Activated CD8-positive, alpha-beta T cell treated with anti-CD3 and anti-CD28 coated beads for 36 hours (primary cell): ENCODE results near the gene KCNS3. TPM values are rescaled to one million over a fixed set of nuclear protein-coding genes. Genes with fewer than 3 reads are reported as not detected.

ENCODE experiments used
- ATAC-seq: fragments of 200-7000 bp; cut with Tn5 transposase; one replicate; pipeline ENCODE4 v1.10.0; 2021; ENCODE audit warnings: mild to moderate bottlenecking, moderate library complexity
- CTCF ChIA-PET: fragments of 350-600 bp; sonication (Branson Sonifier 250); formaldehyde crosslinking; loops from one replicate; lab custom pipeline; 2021; ENCODE audit warnings: antibody characterized with exemption; lab: Charles Lee
- POLR2A ChIA-PET: fragments of 350-600 bp; sonication (Branson Sonifier 250); formaldehyde crosslinking; loops from one replicate; lab custom pipeline; 2021; ENCODE audit warnings: antibody characterized with exemption; lab: Charles Lee
- DNase-seq: peaks from one replicate; pipeline ENCODE4 v3.0.0-alpha.2; 2020
- H3K27ac Mint-ChIP-seq: one replicate; pipeline ENCODE4 v1.8.0; 2021; ENCODE audit warnings: mild to moderate bottlenecking, mixed read lengths
- H3K27me3 Mint-ChIP-seq: one replicate; pipeline ENCODE4 v1.8.0; 2021; ENCODE audit warnings: mixed read lengths
- H3K36me3 Mint-ChIP-seq: one replicate; pipeline ENCODE4 v1.8.0; 2021; ENCODE audit warnings: low read depth, mixed read lengths
- H3K4me1 Mint-ChIP-seq: one replicate; pipeline ENCODE4 v1.8.0; 2021; ENCODE audit warnings: low read depth, mixed read lengths
- H3K4me3 Mint-ChIP-seq: one replicate; pipeline ENCODE4 v1.8.0; 2021; ENCODE audit warnings: mild to moderate bottlenecking, moderate library complexity, mixed read lengths
- H3K9me3 Mint-ChIP-seq: one replicate; pipeline ENCODE4 v1.8.0; 2021; ENCODE audit warnings: mixed read lengths
- CTCF ChIP-seq: fragments of 200-600 bp; IDR thresholded peaks from one replicate; pipeline ENCODE4 v1.8.0; 2022; ENCODE audit warnings: antibody characterized with exemption, mild to moderate bottlenecking
- intact Hi-C: fragments of 100-400 bp; cut with micrococcal nuclease; formaldehyde crosslinking; loops from one replicate; pipeline ENCODE4 v1.10.0; 2022
- total RNA-seq, 2 experiments: library from RNA; stranded (reverse); gene quantifications; one replicate each; pipeline ENCODE4 v1.2.3, GENCODE V29; 2021

KCNS3 gene
- total RNA-seq, 2 experiments from 2014 or later: not detected

DNA sequence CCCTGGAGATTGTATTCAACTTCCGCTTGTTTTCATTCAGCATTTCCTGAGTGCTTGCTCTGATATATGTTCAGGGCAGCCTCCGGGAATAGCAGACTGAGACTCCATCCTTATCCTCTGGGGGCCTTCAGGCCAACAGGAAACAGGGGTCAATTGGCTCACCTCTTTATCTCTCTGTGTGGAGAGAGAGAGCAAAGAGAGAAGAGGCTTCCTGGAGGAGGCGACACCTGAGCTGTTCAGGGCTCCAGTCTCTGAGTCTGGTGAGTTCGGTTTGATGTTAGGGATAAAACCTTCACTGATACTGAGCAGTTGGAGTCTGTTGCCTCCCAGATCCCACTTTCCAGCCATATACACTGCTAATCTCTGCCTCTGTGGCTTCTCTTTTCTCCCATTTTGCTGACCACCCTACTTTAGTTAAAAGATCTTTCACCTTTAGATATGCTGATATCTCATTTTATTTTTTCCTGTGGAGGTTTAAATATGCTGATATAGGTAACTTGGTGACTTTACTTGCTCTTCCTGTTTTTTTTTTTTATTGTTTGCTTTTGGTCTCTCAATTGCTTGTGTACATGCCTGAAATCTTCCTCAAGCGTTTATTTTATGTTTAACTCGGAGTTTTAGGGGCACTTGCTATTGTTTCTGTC lies 56.9 kb downstream of the KCNS3 start:
- Mint-ChIP-seq H3K36me3 (no peaks in the 10 kb centered on the region), H3K4me3 (no peak overlapping the region), H3K9me3 (no peaks in the 10 kb centered on the region), H3K4me1 (no peaks in the 10 kb centered on the region), H3K27me3 (peaks cover 4% of the 10 kb centered on the region), H3K27ac (no peak overlapping the region)
- ChIA-PET CTCF (no interaction called here), POLR2A (no interaction called here)
- TF ChIP-seq CTCF: no peak
- DNase-seq (no peak), ATAC-seq (no peak)
- intact Hi-C loops: no loop called here

GRCh38 chr2:17936599-17936998 lies 58.1 kb downstream of the KCNS3 start:
- Mint-ChIP-seq H3K9me3 (no peaks in the 10 kb centered on the region), H3K4me1 (no peaks in the 10 kb centered on the region), H3K36me3 (no peaks in the 10 kb centered on the region), H3K27me3 (peaks cover 4% of the 10 kb centered on the region), H3K27ac (no peak overlapping the region), H3K4me3 (no peak overlapping the region)
- POLR2A ChIA-PET: no interaction called here
- TF ChIP-seq CTCF: no peak
- DNase-seq: no peak
- ATAC-seq: no peak
- CTCF ChIA-PET: no interaction called here
- intact Hi-C loops: no loop called here

DNA sequence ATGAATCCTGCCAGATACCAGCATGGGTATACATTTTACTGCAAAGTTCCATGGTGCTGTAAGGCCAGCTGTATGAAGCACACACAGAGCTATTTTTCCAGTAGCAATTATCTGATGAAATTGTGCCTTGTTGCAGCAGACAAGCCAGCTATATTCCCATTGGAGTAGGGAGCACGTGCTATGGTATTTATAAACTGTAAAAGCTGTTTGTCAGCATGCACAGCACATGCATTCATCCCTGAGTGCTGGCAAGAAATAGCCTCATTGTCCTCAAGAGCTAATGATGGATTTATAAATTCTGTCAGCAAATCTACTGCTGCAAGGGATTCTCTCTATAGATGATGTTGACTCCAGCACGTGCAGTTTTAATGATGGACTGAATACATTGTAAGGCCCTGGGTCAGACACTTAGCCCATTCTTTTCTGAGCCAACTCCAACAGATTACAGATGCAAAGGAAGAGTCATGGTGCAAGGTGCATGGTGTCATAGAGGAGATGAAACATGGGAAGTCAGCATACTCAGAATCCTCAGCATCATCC lies 61.7 kb downstream of the KCNS3 start:
- TF ChIP-seq CTCF: no peak
- no peak for ATAC-seq
- intact Hi-C loops: no loop called here
- no peaks in the 10 kb centered on the region for H3K4me1 Mint-ChIP-seq
- no peaks in the 10 kb centered on the region for H3K36me3 Mint-ChIP-seq
- H3K27me3 Mint-ChIP-seq: peaks cover 4% of the 10 kb centered on the region
- H3K27ac Mint-ChIP-seq: no peak overlapping the region
- no peaks in the 10 kb centered on the region for H3K9me3 Mint-ChIP-seq
- H3K4me3 Mint-ChIP-seq: no peak overlapping the region
- DNase-seq: no peak
- ChIA-PET CTCF (no interaction called here), POLR2A (no interaction called here)

GRCh38 chr2:17943444-17943843 lies 65.0 kb downstream of the KCNS3 start:
- intact Hi-C loops: no loop called here
- TF ChIP-seq CTCF: no peak
- Mint-ChIP-seq H3K4me1 (no peaks in the 10 kb centered on the region), H3K4me3 (no peak overlapping the region), H3K36me3 (no peaks in the 10 kb centered on the region), H3K27ac (no peak overlapping the region), H3K9me3 (no peaks in the 10 kb centered on the region), H3K27me3 (no peaks in the 10 kb centered on the region)
- CTCF ChIA-PET: interaction anchor here (0.7 kb wide), 1 partner anchor 23 kb away, joined by 3 read pairs; no protein-coding TSS in a partner anchor
- no peak for ATAC-seq
- POLR2A ChIA-PET: no interaction called here
- no peak for DNase-seq

DNA sequence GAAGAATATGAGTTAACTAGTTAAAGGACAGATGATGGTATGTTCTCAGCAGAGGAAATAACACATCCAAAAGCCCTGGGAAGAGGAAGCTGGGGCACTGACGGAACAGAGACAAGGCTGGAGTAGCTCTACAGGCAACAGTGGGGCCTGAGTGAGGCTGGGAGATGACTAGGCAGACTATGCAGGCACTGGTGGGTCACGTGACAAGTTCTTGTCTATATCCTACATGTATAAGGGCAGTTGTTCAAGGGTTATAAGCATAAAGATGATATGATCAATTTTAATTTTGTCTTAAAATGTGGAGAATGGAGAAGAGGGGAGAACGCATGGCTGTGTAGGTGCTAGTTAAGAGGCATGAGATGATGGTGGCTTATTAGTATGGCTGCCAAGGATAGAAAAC lies 68.6 kb downstream of the KCNS3 start:
- intact Hi-C loops: no loop called here
- H3K4me3 Mint-ChIP-seq: no peak overlapping the region
- no peak for ATAC-seq
- no peak for DNase-seq
- no peak overlapping the region for H3K27ac Mint-ChIP-seq
- H3K27me3 Mint-ChIP-seq: no peaks in the 10 kb centered on the region
- H3K36me3 Mint-ChIP-seq: no peaks in the 10 kb centered on the region
- ChIA-PET POLR2A (no interaction called here), CTCF (interaction anchor here (1.4 kb wide), 2 partner anchors 8 to 10 kb away, joined by 3 read pairs; no protein-coding TSS in a partner anchor)
- H3K9me3 Mint-ChIP-seq: no peaks in the 10 kb centered on the region
- TF ChIP-seq CTCF: no peak
- no peaks in the 10 kb centered on the region for H3K4me1 Mint-ChIP-seq
